Activated CD4-positive, alpha-beta memory T cell treated with anti-CD3 and anti-CD28 coated beads, Interleukin-2, amount 10 ng/mL, durations not matched to agents 7 days and 5 days (primary cell): ENCODE measurements around the gene SLC12A9. TPM values are rescaled to one million over a fixed set of nuclear protein-coding genes. Genes with fewer than 3 reads are reported as not detected.
"Not testable (repeated sequence)": the region's sequence is repeated elsewhere in the genome, so short reads cannot be mapped to it uniquely, and the experiment has no call there.

Experiments
- CTCF ChIA-PET: fragments of 350-600 bp; sonication (Branson Sonifier 250); formaldehyde crosslinking; loops from one replicate; lab custom pipeline; 2021; ENCODE audit warnings: antibody characterized with exemption, inconsistent platforms; lab: Charles Lee
- POLR2A ChIA-PET: fragments of 350-600 bp; sonication (Branson Sonifier 250); formaldehyde crosslinking; loops from one replicate; lab custom pipeline; 2021; ENCODE audit warnings: antibody characterized with exemption; lab: Charles Lee
- DNase-seq: peaks from one replicate; pipeline ENCODE4 v3.0.0-alpha.2; 2020
- H3K27ac Mint-ChIP-seq: one replicate; pipeline ENCODE4 v1.8.0; 2021; ENCODE audit warnings: mild to moderate bottlenecking, mixed read lengths
- H3K27me3 Mint-ChIP-seq: one replicate; pipeline ENCODE4 v1.8.0; 2021; ENCODE audit warnings: mixed read lengths
- H3K36me3 Mint-ChIP-seq: one replicate; pipeline ENCODE4 v1.8.0; 2021; ENCODE audit warnings: low read depth, mixed read lengths
- H3K4me1 Mint-ChIP-seq: one replicate; pipeline ENCODE4 v1.8.0; 2021; ENCODE audit warnings: mixed read lengths
- H3K4me3 Mint-ChIP-seq: one replicate; pipeline ENCODE4 v1.8.0; 2021; ENCODE audit warnings: mild to moderate bottlenecking, mixed read lengths
- H3K9me3 Mint-ChIP-seq: one replicate; pipeline ENCODE4 v1.8.0; 2021; ENCODE audit warnings: mixed read lengths
- total RNA-seq, 2 experiments: library from RNA; stranded (reverse); gene quantifications; one replicate each; pipeline ENCODE4 v1.2.3, GENCODE V29; 2021

Gene SLC12A9
- total RNA-seq, 2 experiments from 2014 or later = 34.0 to 36.3 TPM

DNA sequence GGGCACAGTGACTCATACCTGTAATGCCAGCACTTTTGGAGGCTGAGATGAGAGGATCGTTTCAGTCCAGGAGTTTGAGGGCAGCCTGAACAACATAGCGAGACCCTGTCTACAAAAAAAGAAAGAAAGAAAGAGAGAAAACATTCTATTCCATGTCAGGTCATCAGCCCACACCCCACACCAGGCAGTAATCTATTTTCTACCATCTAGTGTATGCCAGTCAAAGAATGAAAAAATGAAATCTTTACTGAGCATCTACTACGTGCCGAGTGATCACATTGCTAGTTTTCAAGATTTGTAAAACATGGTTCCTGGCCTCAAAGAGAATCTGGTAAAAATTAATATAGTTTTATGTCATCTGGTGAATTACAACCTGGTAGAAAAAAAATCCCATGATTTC lies 22.1 kb upstream of the SLC12A9 start:
- H3K27me3 Mint-ChIP-seq = peaks cover 42% of the 10 kb centered on the region
- ChIA-PET CTCF (interaction anchor here (0.7 kb wide), 1 partner anchor 313 kb away, joined by 3 read pairs; no protein-coding TSS in a partner anchor), POLR2A (no interaction called here)

DNA sequence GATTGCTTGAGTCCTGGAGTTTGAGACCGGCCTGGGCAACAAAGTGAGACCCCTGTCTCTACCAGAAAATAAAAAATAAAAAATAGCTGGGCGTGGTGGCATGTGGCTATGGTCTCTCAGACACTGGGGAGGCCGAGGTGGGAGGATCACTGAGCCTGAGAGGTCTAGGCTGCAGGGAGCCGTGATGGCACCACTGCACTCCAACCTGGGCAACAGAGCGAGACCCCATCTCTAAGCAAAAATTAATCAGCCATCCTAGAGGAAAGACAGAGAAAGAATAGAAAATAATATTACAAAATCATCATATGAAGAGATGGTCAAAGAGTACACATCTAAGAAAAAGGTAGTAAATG lies 20.3 kb upstream of the SLC12A9 start:
- H3K36me3 Mint-ChIP-seq = no peaks in the 10 kb centered on the region
- ChIA-PET POLR2A (no interaction called here), CTCF (interaction anchor here (0.9 to 1.8 kb wide), 2 partner anchors 20 to 127 kb away, joined by 3 to 7 read pairs; partner anchors contain the start of genes POP7 and SLC12A9)
- H3K4me3 Mint-ChIP-seq = no peak overlapping the region
- H3K9me3 Mint-ChIP-seq = no peaks in the 10 kb centered on the region
- no peak for DNase-seq
- peaks cover 21% of the 10 kb centered on the region for H3K4me1 Mint-ChIP-seq
- H3K27me3 Mint-ChIP-seq = peaks cover 29% of the 10 kb centered on the region
- H3K27ac Mint-ChIP-seq = no peak overlapping the region

More for the DNA sequence above, 22.1 kb upstream of the SLC12A9 start:
- DNase-seq = no peak
- peaks cover 23% of the 10 kb centered on the region for H3K4me1 Mint-ChIP-seq
- no peak overlapping the region for H3K27ac Mint-ChIP-seq
- no peaks in the 10 kb centered on the region for H3K9me3 Mint-ChIP-seq
- H3K36me3 Mint-ChIP-seq = no peaks in the 10 kb centered on the region
- no peak overlapping the region for H3K4me3 Mint-ChIP-seq

DNA sequence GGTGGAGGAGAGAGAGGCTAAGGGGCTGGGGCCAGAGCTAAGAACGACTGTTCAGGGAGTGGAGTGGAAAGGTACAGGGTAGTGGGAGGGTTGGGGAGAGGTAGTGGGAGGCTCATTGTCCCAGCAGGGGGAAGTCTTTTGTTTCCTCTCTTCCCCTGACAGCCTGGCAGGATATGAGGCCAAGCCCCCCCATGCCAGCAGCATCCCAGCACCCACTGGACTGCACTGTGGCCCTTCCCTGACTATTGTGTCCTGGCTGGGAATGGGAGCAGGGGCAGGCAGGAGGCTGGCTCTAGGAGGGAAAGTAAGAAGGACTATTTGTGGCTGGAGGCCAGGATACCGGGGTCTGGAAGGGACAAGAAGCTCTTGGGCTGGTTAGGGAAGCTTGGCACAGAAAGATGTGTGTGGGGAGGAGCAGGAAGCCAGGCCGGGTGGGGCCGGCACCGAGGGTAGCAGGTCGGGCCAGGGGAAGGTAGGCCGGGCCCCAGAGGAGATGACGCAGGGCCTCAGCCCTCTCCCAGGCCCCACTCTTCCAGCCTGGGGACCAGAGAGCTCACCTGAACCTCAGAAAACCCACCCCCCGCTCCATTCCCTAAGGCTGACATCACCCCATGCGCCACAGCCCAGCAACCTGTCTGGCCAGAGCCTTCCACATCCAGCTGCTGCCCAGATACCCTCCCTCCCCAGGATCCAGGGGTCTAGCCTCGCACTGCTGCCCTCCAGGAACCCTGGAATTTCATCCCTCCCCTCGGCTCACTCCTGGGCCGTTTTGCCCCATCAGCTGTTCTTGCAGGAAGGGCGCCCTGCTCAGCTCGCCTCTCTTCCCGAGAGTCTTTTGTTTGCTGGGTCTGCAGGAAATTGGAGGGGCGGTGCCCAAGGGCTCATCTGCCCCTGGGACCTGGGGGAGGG lies 16.4 kb upstream of the SLC12A9 start:
- Mint-ChIP-seq H3K27me3 (peaks cover 9% of the 10 kb centered on the region), H3K27ac (no peak overlapping the region), H3K9me3 (no peaks in the 10 kb centered on the region), H3K36me3 (no peaks in the 10 kb centered on the region), H3K4me1 (peaks cover 25% of the 10 kb centered on the region), H3K4me3 (no peak overlapping the region)
- CTCF ChIA-PET = interaction anchor here (0.6 to 2.6 kb wide), 3 partner anchors 17 to 243 kb away, joined by 3 to 12 read pairs (median 3); partner anchors contain the start of gene SLC12A9
- DNase-seq = no peak
- POLR2A ChIA-PET = interaction anchor here (1.4 kb wide), 1 partner anchor 39 kb away, joined by 5 read pairs; the partner anchor contains the start of gene SRRT

DNA sequence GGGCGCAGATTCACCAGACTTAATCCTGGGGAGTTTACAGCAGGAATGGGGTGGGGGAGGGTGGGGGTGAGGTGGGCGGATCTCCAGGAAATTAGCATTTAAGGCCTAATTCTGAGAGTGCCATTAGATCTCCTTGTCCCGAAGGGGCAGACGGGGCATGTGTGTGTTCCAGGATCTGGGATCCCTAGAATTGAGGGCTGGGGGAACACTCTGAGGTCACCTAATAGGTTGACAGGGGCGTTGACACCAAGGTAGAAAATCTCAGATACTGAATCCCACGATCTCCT lies 15.8 kb upstream of the SLC12A9 start:
- no peak for DNase-seq
- Mint-ChIP-seq H3K4me3 (peak overlapping the region; percentile 69), H3K9me3 (no peaks in the 10 kb centered on the region), H3K27me3 (peaks cover 5% of the 10 kb centered on the region), H3K36me3 (no peaks in the 10 kb centered on the region), H3K27ac (no peak overlapping the region), H3K4me1 (peaks cover 25% of the 10 kb centered on the region)
- ChIA-PET CTCF (interaction anchor here (2.6 kb wide), 1 partner anchor 16 kb away, joined by 12 read pairs; the partner anchor contains the start of gene SLC12A9), POLR2A (interaction anchor here (1.4 kb wide), 1 partner anchor 38 kb away, joined by 5 read pairs; the partner anchor contains the start of gene SRRT)

DNA sequence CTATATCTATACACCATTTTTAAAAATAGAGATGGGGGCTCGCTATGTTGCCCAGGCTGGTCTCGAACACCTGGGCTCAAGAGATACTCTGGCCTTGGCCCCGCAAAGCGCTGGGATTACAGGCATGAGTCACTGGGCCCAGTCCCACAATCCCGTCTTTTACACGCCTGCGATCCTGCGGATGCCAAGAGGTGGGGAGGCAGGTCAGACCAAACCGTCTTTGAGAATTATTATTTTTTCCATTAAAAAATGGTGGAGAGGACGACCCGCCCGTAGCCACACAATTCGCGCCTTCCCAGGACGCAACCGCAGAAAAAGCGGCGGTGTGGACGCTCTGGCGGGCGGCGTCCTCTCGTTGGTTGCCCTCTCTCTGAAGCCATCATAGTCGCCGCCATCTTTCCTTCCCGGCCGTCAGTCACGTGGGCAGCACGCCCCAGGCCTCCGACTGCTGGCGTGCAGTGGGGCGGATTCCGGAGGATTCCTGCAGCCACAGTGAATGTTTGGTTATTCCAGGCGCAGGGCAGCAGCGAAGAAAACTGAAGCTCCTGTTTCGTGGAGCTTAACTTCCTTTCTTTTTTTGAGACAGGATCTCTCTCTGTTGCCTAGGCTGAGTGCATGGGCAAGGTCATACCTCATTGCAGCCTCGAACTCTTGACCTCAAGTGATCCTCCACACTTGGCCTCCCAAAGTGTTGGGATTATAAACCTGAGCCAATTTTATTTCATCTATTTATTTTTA lies 15.2 kb upstream of the SLC12A9 start:
- peak overlapping the region; percentile 69 for H3K4me3 Mint-ChIP-seq
- H3K4me1 Mint-ChIP-seq = peaks cover 25% of the 10 kb centered on the region
- no peaks in the 10 kb centered on the region for H3K36me3 Mint-ChIP-seq
- ChIA-PET POLR2A (interaction anchor here (1.4 kb wide), 1 partner anchor 38 kb away, joined by 5 read pairs; the partner anchor contains the start of gene SRRT), CTCF (interaction anchor here (2.6 kb wide), 1 partner anchor 16 kb away, joined by 12 read pairs; the partner anchor contains the start of gene SLC12A9)
- peaks cover 5% of the 10 kb centered on the region for H3K27me3 Mint-ChIP-seq
- peak; percentile 78 for DNase-seq
- H3K9me3 Mint-ChIP-seq = no peaks in the 10 kb centered on the region
- peak overlapping the region; percentile 42 for H3K27ac Mint-ChIP-seq

DNA sequence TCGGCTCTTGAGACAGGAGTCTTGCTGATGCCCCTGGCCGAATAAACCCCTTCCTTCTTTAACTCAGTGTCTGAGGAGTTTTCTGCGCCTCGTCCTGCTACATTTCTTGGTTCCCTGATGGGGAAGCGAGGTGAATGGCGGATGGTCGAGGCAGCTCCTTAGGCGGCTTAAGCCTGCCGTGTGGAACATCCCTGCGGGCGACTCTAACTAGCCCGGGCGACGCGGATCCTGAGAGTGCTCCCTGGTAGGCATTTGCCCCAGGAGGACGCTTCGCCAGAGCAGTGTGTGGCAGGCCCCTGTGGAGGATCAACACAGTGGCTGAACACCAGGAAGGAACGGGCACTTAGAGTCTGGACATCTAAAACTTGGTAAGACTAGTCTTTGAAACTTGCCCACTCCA lies 13.2 kb upstream of the SLC12A9 start:
- Mint-ChIP-seq H3K27ac (no peak overlapping the region), H3K36me3 (no peaks in the 10 kb centered on the region), H3K4me1 (peaks cover 25% of the 10 kb centered on the region), H3K4me3 (no peak overlapping the region), H3K27me3 (peaks cover 4% of the 10 kb centered on the region), H3K9me3 (no peaks in the 10 kb centered on the region)
- DNase-seq = no peak
- POLR2A ChIA-PET = no interaction called here
- CTCF ChIA-PET = interaction anchor here (0.7 kb wide), 1 partner anchor 235 kb away, joined by 3 read pairs; no protein-coding TSS in a partner anchor

DNA sequence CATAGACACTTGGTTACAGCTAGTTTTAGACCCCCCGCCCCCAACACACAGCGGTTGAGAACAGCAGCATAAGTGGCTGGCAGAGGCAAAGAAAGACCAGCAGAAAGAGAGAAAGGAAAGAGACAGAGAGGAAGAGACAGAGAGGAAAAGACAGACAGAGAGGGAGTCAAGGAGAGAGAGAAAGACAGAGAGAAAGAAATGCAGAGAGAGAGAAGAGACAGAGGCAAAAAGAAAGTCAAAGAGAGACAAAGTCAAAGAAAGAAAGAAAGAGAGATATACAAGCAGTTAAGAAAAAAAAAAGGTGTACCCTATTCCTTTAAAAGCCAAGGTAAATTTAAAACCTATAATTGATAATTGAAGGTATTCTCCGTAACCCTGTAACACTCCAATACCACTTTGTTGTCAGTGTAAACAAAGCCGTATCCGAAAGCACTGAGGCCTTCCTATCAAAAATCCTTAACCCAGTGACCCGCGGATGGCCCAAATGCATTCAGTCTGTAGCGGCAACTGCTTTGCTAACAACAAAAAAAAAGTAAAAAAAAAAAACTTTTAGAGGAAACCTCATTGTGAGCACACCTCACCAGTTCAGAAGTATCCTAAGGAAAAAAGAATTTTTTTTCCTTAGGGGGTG lies 11.9 kb upstream of the SLC12A9 start:
- ChIA-PET POLR2A (no interaction called here), CTCF (interaction anchor here (3.4 kb wide), 1 partner anchor 11 kb away, joined by 18 read pairs; the partner anchor contains the start of gene SLC12A9)
- Mint-ChIP-seq H3K27me3 (peaks cover 4% of the 10 kb centered on the region), H3K9me3 (no peaks in the 10 kb centered on the region), H3K27ac (no peak overlapping the region), H3K4me1 (peaks cover 24% of the 10 kb centered on the region), H3K36me3 (no peaks in the 10 kb centered on the region), H3K4me3 (no peak overlapping the region)
- no peak for DNase-seq

DNA sequence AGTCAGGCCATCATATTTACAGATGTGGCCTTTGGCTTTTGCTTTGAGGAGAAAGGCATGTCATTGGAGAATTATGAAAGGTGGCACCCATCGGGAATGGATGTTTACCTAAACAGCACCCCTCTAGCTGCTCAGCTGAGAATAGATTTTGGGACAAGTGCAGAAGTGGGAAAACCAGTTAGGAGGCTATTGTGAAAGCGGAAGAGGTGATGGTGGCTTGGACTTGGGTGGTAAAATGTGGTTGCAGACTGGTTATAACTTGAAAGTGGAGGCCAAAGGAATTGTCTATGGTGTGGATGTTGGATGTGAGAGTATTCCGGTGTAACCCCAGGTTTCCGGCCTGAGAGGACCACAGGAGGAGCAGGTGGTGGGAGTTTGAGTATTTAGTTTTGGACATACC lies 5.2 kb upstream of the SLC12A9 start:
- Mint-ChIP-seq H3K4me3 (no peak overlapping the region), H3K4me1 (peaks cover 5% of the 10 kb centered on the region), H3K36me3 (no peaks in the 10 kb centered on the region), H3K27ac (no peak overlapping the region), H3K9me3 (no peaks in the 10 kb centered on the region), H3K27me3 (no peaks in the 10 kb centered on the region)
- ChIA-PET POLR2A (no interaction called here), CTCF (no interaction called here)
- DNase-seq = no peak

DNA sequence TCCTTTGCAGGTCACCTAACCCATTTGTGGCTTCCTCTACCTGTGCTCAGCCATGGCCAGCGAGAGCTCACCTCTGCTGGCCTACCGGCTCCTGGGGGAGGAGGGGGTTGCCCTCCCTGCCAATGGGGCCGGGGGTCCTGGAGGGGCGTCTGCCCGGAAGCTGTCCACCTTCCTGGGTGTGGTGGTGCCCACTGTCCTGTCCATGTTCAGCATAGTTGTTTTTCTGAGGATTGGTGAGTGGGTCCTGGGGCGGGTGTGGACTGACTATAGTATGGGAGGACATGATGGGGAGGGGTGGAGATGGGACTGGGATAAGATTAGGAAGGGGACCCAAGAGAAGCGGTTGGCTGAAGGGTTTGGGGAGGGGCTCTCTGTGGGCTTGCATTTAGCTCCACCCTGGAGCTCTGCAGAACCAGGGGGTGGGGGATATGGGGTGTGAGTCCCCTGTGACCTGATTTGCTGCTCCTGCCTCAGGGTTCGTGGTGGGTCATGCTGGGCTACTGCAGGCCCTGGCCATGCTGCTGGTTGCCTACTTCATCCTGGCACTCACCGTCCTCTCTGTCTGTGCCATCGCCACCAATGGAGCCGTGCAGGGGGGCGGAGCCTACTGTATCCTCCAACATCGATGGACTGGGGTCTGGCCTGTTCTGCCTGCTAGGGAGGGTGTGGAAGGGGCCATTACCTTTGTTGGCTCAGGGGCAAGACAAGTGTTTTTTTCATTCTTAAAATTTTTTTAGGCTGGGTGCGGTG lies 1.8 kb downstream of the SLC12A9 start:
- no peaks in the 10 kb centered on the region for H3K27me3 Mint-ChIP-seq
- peak overlapping the region; percentile 93 for H3K4me3 Mint-ChIP-seq
- ChIA-PET CTCF (interaction anchor here (1.2 to 6.9 kb wide), 4 partner anchors 18 to 1558 kb away, joined by 3 to 141 read pairs (median 52); partner anchors contain the start of gene POP7), POLR2A (interaction anchor here (0.6 to 4.2 kb wide), 6 partner anchors 21 to 166 kb away, joined by 3 to 38 read pairs (median 4); partner anchors contain the start of genes MUC17, POP7, SRRT and UFSP1)
- H3K9me3 Mint-ChIP-seq = no peaks in the 10 kb centered on the region
- no peak overlapping the region for H3K27ac Mint-ChIP-seq
- no peak for DNase-seq
- H3K4me1 Mint-ChIP-seq = peaks cover 20% of the 10 kb centered on the region
- peaks cover 9% of the 10 kb centered on the region for H3K36me3 Mint-ChIP-seq

DNA sequence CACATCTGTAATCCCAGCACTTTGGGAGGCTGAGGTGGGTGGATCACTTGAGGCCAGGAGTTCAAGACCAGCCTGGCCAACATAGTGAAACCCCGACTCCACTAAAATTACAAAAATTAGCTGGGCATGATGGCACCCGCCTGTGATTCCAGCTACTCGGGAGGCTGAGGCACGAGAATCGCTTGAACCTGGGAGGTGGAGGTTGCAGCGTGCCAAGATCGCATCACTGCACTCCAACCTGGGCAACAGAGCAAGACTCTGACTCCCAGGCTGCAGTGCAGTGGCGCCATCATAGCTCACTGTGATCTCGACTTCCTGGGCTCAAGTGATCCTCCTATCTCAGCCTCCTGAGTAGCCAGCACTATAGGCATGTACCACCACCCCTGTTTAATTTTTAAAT lies 2.4 kb downstream of the SLC12A9 start:
- H3K27me3 Mint-ChIP-seq, DNase-seq, H3K9me3 Mint-ChIP-seq, H3K4me3 Mint-ChIP-seq, H3K27ac Mint-ChIP-seq: not testable (repeated sequence)
- CTCF ChIA-PET = interaction anchor here (6.0 kb wide), 1 partner anchor 54 kb away, joined by 141 read pairs; no protein-coding TSS in a partner anchor
- H3K36me3 Mint-ChIP-seq = peaks cover 15% of the 10 kb centered on the region
- POLR2A ChIA-PET = interaction anchor here (1.0 to 4.2 kb wide), 2 partner anchors 20 to 149 kb away, joined by 3 to 38 read pairs; partner anchors contain the start of genes POP7 and SRRT
- H3K4me1 Mint-ChIP-seq = peaks cover 20% of the 10 kb centered on the region

DNA sequence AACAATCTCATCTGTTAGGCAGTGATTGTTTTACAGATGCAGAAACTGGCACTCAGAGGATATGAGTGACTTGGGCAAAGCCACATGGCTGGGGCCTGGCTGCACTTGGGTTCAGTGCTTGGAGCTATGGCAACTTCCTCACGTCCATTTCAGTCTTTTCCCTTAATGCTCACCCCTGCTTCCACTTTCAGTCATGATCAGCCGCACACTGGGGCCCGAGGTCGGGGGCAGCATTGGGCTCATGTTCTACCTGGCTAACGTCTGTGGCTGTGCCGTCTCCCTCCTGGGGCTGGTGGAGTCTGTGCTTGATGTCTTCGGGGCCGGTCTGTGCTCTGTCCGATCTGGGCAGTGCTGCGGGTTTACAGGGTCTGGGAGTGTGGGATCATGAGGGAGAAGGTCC lies 3.0 kb downstream of the SLC12A9 start:
- Mint-ChIP-seq H3K4me1 (peaks cover 20% of the 10 kb centered on the region), H3K36me3 (peaks cover 21% of the 10 kb centered on the region), H3K9me3 (no peaks in the 10 kb centered on the region), H3K27ac (no peak overlapping the region), H3K27me3 (no peaks in the 10 kb centered on the region), H3K4me3 (no peak overlapping the region)
- DNase-seq = no peak
- POLR2A ChIA-PET = interaction anchor here (1.0 to 2.7 kb wide), 2 partner anchors 20 to 149 kb away, joined by 3 to 13 read pairs; partner anchors contain the start of genes POP7 and SRRT
- CTCF ChIA-PET = interaction anchor here (6.0 kb wide), 1 partner anchor 55 kb away, joined by 141 read pairs; no protein-coding TSS in a partner anchor
